ENCODE measurements around the gene ACTA1.

- TF ChIP-seq CEBPB (IDR thresholded peaks at IDR 0.05) = no peak
- TF ChIP-seq, protein P1, sequence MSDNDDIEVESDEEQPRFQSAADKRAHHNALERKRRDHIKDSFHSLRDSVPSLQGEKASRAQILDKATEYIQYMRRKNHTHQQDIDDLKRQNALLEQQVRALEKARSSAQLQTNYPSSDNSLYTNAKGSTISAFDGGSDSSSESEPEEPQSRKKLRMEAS (IDR thresholded peaks at IDR 0.05) = no peak
- no peak for TF ChIP-seq TEAD4 (IDR thresholded peaks at IDR 0.05)
- TF ChIP-seq EP300 (IDR thresholded peaks at IDR 0.05; ENCODE audit: borderline replicate concordance) = no peak
- no peak for TF ChIP-seq TAF1 (IDR thresholded peaks at IDR 0.05; ENCODE audit: low read depth)
- TF ChIP-seq RAD21 (IDR thresholded peaks at IDR 0.05; ENCODE audit: low read depth) = no peak
- no peak for TF ChIP-seq NFIC (IDR thresholded peaks at IDR 0.05)
- TF ChIP-seq, protein P2, sequence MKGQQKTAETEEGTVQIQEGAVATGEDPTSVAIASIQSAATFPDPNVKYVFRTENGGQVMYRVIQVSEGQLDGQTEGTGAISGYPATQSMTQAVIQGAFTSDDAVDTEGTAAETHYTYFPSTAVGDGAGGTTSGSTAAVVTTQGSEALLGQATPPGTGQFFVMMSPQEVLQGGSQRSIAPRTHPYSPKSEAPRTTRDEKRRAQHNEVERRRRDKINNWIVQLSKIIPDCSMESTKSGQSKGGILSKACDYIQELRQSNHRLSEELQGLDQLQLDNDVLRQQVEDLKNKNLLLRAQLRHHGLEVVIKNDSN (IDR thresholded peaks at IDR 0.05) = no peak
- TF ChIP-seq, protein P3, sequence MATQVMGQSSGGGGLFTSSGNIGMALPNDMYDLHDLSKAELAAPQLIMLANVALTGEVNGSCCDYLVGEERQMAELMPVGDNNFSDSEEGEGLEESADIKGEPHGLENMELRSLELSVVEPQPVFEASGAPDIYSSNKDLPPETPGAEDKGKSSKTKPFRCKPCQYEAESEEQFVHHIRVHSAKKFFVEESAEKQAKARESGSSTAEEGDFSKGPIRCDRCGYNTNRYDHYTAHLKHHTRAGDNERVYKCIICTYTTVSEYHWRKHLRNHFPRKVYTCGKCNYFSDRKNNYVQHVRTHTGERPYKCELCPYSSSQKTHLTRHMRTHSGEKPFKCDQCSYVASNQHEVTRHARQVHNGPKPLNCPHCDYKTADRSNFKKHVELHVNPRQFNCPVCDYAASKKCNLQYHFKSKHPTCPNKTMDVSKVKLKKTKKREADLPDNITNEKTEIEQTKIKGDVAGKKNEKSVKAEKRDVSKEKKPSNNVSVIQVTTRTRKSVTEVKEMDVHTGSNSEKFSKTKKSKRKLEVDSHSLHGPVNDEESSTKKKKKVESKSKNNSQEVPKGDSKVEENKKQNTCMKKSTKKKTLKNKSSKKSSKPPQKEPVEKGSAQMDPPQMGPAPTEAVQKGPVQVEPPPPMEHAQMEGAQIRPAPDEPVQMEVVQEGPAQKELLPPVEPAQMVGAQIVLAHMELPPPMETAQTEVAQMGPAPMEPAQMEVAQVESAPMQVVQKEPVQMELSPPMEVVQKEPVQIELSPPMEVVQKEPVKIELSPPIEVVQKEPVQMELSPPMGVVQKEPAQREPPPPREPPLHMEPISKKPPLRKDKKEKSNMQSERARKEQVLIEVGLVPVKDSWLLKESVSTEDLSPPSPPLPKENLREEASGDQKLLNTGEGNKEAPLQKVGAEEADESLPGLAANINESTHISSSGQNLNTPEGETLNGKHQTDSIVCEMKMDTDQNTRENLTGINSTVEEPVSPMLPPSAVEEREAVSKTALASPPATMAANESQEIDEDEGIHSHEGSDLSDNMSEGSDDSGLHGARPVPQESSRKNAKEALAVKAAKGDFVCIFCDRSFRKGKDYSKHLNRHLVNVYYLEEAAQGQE (IDR thresholded peaks at IDR 0.05; ENCODE audit: low read depth) = no peak
- TF ChIP-seq YY1 (IDR thresholded peaks at IDR 0.05; ENCODE audit: low read depth) = no peak
- TF ChIP-seq FOXM1 (IDR thresholded peaks at IDR 0.05; ENCODE audit: borderline replicate concordance, low read depth) = no peak
- no peak for TF ChIP-seq EGR1 (IDR thresholded peaks at IDR 0.05)
- no peak for TF ChIP-seq CREB1 (IDR thresholded peaks at IDR 0.05; ENCODE audit: low read depth)
- TF ChIP-seq ZBTB7A (IDR thresholded peaks at IDR 0.05; ENCODE audit: low read depth) = no peak
Observed at GRCh38 chr1:229402993-229403392, 30.9 kb downstream of the ACTA1 start.

Measured in Ishikawa (cell line).